HUES48 (cell line): ENCODE results near the gene ACOXL.

Source experiments
- H3K27ac ChIP-seq: one replicate; pipeline ENCODE4 v1.7.0; 2013; ENCODE audit warnings: low read depth, low read length, inconsistent platforms
- H3K27me3 ChIP-seq: 2 replicates; pipeline ENCODE4 v1.6.1; 2013; ENCODE audit warnings: mild to moderate bottlenecking, low read length; ENCODE audit not compliant: control insufficient read depth, insufficient read depth
- H3K36me3 ChIP-seq: 2 replicates; pipeline ENCODE4 v1.6.1; 2013; ENCODE audit warnings: low read length; ENCODE audit not compliant: control insufficient read depth, insufficient read depth
- H3K4me1 ChIP-seq: 2 replicates; pipeline ENCODE4 v1.6.1; 2013; ENCODE audit warnings: mild to moderate bottlenecking, low read length; ENCODE audit not compliant: control insufficient read depth, insufficient read depth
- H3K4me3 ChIP-seq: 2 replicates; pipeline ENCODE4 v1.5.1; 2013; ENCODE audit warnings: mild to moderate bottlenecking, low read depth, low read length
- H3K9ac ChIP-seq: 2 replicates; pipeline ENCODE4 v1.6.1; 2013; ENCODE audit warnings: mild to moderate bottlenecking, low read depth, low read length, moderate library complexity
- H3K9me3 ChIP-seq: 2 replicates; pipeline ENCODE4 v1.6.1; 2013; ENCODE audit warnings: low read length; ENCODE audit not compliant: control insufficient read depth, insufficient read depth

ACOXL gene

GRCh38 chr2:111030260-111030891 is 298.0 kb downstream of the ACOXL start:
- Histone ChIP-seq H3K27ac (no peak overlapping the region), H3K36me3 (0 out of 2 replicates have a peak, but pooled peaks cover 4% of the 10 kb centered on the region), H3K27me3 (no peaks in the 10 kb centered on the region), H3K9me3 (no peaks in the 10 kb centered on the region), H3K9ac (no peak overlapping the region), H3K4me3 (no peak overlapping the region), H3K4me1 (peaks cover 16% of the 10 kb centered on the region)

- no peaks in the 10 kb centered on the region for H3K27me3 ChIP-seq
- H3K27ac ChIP-seq = no peak overlapping the region
- H3K9ac ChIP-seq = no peak overlapping the region
- no peaks in the 10 kb centered on the region for H3K9me3 ChIP-seq
- 0 out of 2 replicates have a peak, but pooled peaks cover 4% of the 10 kb centered on the region for H3K36me3 ChIP-seq
- peaks cover 16% of the 10 kb centered on the region for H3K4me1 ChIP-seq
- H3K4me3 ChIP-seq = no peak overlapping the region
Measured at GRCh38 chr2:111030945-111031344, 298.6 kb downstream of the ACOXL start.

GRCh38 chr2:111031546-111032478 is 299.4 kb downstream of the ACOXL start:
- Histone ChIP-seq H3K4me3 (no peak overlapping the region), H3K9me3 (no peaks in the 10 kb centered on the region), H3K27me3 (no peaks in the 10 kb centered on the region), H3K36me3 (0 out of 2 replicates have a peak, but pooled peaks cover 4% of the 10 kb centered on the region), H3K4me1 (peaks cover 16% of the 10 kb centered on the region), H3K9ac (no peak overlapping the region), H3K27ac (no peak overlapping the region)

GRCh38 chr2:111032721-111033429 is 300.5 kb downstream of the ACOXL start:
- Histone ChIP-seq H3K27me3 (no peaks in the 10 kb centered on the region), H3K4me1 (peaks cover 16% of the 10 kb centered on the region)

GRCh38 chr2:111034146-111034545 is 301.8 kb downstream of the ACOXL start:
- 0 out of 2 replicates have a peak, but pooled peaks cover 4% of the 10 kb centered on the region for H3K36me3 ChIP-seq
- H3K27me3 ChIP-seq = no peaks in the 10 kb centered on the region
- no peaks in the 10 kb centered on the region for H3K9me3 ChIP-seq
- H3K9ac ChIP-seq = no peak overlapping the region
- H3K4me3 ChIP-seq = no peak overlapping the region
- no peak overlapping the region for H3K27ac ChIP-seq
- H3K4me1 ChIP-seq = peaks cover 14% of the 10 kb centered on the region

More at GRCh38 chr2:111032721-111033429, 300.5 kb downstream of the ACOXL start:
- no peak overlapping the region for H3K9ac ChIP-seq
- H3K9me3 ChIP-seq = no peaks in the 10 kb centered on the region
- H3K36me3 ChIP-seq = 0 out of 2 replicates have a peak, but pooled peaks cover 4% of the 10 kb centered on the region
- H3K4me3 ChIP-seq = no peak overlapping the region
- no peak overlapping the region for H3K27ac ChIP-seq

GRCh38 chr2:111034606-111035005 is 302.2 kb downstream of the ACOXL start:
- H3K36me3 ChIP-seq = 0 out of 2 replicates have a peak, but pooled peaks cover 4% of the 10 kb centered on the region
- peaks cover 9% of the 10 kb centered on the region for H3K4me1 ChIP-seq
- H3K9ac ChIP-seq = no peak overlapping the region
- no peaks in the 10 kb centered on the region for H3K27me3 ChIP-seq
- no peak overlapping the region for H3K27ac ChIP-seq
- no peak overlapping the region for H3K4me3 ChIP-seq
- H3K9me3 ChIP-seq = no peaks in the 10 kb centered on the region

- Histone ChIP-seq H3K27ac (no peak overlapping the region), H3K4me1 (no peaks in the 10 kb centered on the region), H3K9me3 (no peaks in the 10 kb centered on the region), H3K36me3 (0 out of 2 replicates have a peak, but pooled peaks cover 4% of the 10 kb centered on the region), H3K27me3 (no peaks in the 10 kb centered on the region), H3K9ac (no peak overlapping the region), H3K4me3 (no peak overlapping the region)
Measured at GRCh38 chr2:111035830-111036441, 303.6 kb downstream of the ACOXL start.

GRCh38 chr2:111037128-111037527 is 304.8 kb downstream of the ACOXL start:
- H3K4me1 ChIP-seq = no peaks in the 10 kb centered on the region
- H3K27me3 ChIP-seq = no peaks in the 10 kb centered on the region
- H3K27ac ChIP-seq = no peak overlapping the region
- H3K9ac ChIP-seq = no peak overlapping the region
- H3K4me3 ChIP-seq = no peak overlapping the region
- no peaks in the 10 kb centered on the region for H3K9me3 ChIP-seq
- H3K36me3 ChIP-seq = no peaks in the 10 kb centered on the region

- Histone ChIP-seq H3K9me3 (no peaks in the 10 kb centered on the region), H3K36me3 (no peaks in the 10 kb centered on the region), H3K27me3 (no peaks in the 10 kb centered on the region), H3K9ac (no peak overlapping the region), H3K4me3 (no peak overlapping the region), H3K4me1 (no peaks in the 10 kb centered on the region), H3K27ac (no peak overlapping the region)
Measured at GRCh38 chr2:111039628-111040383, 307.4 kb downstream of the ACOXL start.
